NOMO-1 treated with dmso at 0.1 percent for 144 hours (cell line): ENCODE measurements around the gene AGMO.

Experiments used
- DNase-seq: peaks from one replicate; lab custom pipeline; 2025; ENCODE audit not compliant: unreplicated experiment; lab: John Stamatoyannopoulos, UW

The AGMO gene

DNA sequence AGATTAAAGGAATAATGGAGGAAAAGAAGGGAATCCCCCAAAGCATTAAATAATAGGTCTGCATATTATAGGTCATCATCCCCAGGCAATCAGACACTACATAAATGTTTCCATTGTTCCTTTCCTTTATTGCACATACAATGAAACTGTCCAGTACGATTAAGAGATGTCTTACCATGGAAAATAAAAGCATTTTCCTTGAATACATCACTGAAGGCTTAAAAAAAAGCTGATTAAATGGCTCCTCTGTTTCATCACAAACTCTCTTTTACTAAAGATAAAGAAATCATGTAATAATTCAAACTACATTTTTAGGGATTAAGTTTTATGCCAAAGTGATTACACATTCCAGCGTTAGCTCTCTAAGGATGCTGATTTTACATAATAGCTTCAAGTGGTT is 316.0 kb downstream of the AGMO start:
- DNase-seq = no peak

DNA sequence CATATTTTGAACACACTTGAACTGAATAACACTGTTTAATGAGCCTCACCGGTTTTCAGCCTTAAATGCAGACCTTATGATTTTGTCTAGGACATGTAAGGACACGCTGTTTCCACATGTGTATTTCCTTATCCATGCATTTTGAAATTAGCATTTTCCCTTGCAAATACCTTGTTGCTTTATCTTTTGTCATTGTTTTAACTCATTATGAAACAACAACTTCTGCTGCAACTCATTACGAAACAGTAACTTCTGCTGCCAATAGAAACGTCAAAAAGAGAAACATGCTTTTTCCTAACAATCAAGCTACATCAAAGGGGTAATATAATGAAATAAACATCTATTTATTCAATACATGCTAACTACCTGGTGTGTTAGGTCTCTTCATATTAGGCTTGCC is 322.0 kb downstream of the AGMO start:
- no peak for DNase-seq

DNA sequence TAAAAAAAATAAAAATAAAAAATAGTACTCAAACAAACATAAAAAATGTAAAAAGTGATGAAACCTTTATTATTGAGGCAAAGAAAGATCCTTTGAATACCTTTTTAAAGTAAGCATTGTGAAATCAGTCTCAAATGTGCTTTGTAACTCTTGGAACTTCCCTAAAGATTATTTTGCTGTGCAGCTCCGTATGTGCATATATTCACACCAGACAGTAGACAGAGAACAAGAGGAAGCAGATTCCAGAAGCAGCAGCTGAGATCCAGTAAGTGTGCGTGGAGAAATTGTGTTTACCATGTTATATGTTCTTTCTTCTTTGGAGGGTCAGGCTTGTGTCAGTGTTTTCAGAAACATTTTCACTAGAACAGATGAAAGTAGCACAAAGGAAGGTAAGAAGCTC is 324.9 kb downstream of the AGMO start:
- peak; percentile 45 for DNase-seq

DNA sequence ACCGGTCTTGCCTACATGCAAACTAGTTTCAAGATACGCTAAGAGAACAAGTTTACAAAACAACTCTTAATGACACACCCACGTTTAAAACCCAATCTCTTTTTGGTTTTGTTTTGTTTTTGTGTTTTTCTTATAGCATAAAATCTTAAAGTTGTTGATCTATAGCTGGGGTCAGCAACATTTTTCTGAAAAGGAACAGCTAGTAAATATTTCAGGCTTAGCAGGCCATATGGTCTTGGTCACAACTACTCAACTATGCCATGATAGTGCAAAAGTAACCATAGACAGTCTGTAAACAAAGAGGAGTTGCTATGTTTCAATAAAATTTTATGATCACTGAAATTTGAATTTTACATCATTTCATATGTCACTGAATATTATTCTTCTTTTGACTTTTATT is 327.4 kb downstream of the AGMO start:
- DNase-seq = no peak

DNA sequence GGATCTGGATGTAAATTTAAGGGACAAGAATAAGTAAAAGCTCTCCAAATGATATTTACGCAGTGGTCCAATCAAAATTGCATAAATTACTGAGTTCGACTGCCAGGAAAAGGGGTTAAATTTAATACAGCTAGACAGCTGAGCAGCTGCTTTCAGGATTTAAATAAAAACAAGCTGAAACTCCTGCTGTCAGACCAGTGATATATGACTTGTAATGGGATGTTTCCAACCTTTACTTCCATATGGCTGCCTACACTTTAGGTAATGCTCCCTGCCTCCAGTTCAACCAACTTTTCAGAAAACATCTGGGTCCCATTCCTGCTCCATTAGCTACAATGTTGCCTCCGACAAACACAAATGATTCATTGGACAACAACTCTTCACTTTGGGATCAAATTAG is 333.0 kb downstream of the AGMO start:
- no peak for DNase-seq

DNA sequence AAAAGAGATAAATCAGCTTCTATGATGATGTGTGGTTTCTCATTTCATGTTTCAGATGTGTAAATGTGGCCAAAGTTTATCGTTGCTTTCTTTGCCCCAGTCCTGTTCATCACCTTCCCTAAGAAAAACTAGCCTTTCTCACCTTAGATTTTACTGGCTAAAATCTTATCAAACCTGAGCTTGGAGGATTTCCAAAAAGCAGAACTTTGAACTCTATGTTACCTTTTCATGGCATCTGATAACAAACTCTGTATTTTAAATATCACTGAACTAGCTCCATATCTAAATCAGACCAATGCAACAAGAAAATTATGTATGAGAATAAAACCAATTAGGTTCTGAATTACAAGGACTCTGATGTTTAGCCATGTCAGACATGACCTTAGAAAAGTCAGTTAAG is 335.8 kb downstream of the AGMO start:
- no peak for DNase-seq

DNA sequence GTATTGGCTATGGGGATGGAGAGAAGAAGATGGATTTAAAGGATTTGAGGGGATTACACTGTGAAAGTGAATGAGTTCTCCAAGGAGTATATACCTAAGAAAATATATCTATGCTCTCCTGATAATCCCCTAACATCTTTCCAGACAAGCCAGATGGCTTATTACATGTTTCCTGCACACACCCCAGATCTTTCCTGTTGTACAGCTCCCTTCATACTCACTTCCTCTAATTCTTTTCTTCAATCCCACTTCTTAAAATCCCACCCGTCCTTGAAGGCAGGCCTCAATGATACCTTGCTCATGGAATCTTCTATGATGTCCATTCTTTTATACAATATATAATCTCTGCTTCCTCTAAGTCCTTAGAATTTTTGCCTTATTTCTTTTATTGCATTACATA is 342.1 kb downstream of the AGMO start:
- DNase-seq = no peak

DNA sequence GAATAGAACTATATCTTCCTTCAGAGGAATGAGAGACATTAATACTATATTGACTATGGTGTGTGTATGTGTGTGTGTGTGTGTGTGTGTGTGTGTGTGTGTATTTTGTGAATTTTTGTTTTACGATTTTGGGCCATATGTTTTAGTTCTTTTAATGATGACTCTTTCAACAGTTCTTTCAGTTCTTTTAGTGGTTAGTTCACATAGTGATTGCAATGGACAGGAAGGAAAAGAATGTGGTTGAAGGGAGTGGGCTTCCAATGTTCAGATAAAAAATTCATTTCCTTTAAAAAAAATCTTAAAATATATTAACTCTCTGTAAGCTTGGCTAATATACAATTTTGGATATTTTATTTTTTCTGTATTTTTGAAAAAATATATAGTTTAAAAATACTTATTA is 343.6 kb downstream of the AGMO start:
- DNase-seq = no peak

DNA sequence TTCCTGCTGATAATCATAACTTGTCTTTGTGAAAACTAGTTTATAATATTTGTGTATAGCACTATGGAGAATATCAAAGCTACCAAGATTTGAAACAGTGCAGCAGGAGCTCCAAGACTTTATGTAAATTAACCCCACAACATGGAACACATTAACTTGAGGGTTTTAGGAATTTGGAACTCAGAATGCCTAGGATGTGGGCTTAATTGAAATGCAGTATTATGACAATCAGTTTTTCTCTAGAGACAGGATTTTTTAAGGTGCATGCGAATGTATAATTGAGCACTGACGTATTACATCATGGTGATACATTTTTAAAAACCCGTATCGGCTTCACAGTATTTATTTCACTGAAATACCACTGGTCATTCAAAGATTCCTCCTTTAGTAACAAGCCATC is 346.2 kb downstream of the AGMO start:
- DNase-seq = no peak

DNA sequence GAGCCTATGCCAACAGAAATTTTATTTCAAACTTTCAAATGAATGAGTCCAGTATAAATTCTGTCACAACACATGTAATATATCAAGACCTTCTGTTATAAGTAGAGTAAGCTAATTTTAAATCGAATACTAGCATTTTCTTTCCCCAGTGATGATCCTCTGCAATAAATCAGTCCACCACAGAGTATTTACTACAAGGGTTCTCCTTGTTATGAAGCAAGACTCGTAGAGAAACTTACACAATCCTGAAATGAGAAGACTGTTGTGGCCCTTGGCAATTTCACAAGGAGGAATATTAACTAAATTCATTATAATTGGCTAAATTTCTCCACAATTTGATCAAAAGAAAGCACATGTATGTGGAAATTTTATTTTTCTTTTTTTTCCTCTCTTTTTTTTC is 346.8 kb downstream of the AGMO start:
- peak; percentile 39 for DNase-seq

DNA sequence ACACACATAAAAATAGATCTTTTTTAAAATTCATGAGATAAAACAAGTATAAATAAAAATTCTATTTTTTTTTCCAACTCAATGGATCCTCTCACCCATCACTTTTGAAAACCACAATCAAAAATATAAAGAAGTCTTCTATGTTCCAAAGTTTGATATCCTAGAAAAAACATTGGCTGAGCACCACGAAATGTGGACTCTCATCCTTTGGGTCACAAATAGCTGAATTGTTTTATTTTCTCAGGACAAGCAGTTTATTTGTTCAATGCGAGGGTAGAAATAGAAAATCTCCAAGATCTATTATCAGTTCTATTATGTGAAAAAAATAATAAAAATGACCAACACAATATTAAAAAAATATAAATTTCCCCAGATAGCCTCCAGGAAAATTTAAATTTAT is 348.7 kb downstream of the AGMO start:
- DNase-seq = no peak

DNA sequence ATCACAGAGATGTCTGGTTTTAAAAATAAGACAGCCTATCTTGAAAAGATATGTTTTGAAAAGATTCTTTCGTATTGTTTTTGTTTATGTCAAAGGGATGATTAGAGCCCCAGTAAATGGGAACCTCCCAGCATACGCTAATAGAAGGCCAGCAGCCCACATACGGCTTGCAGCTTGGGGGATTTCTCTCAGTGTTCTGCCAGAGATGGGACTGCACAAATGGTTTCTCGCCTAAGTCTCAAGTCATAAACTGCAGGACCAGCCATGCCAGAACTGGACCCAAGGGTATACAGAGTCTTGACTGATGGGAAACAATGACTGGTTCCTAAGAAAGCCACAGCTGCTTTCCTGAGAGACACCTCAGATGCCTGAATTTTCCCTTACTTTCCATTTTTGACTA is 352.4 kb downstream of the AGMO start:
- DNase-seq = no peak

DNA sequence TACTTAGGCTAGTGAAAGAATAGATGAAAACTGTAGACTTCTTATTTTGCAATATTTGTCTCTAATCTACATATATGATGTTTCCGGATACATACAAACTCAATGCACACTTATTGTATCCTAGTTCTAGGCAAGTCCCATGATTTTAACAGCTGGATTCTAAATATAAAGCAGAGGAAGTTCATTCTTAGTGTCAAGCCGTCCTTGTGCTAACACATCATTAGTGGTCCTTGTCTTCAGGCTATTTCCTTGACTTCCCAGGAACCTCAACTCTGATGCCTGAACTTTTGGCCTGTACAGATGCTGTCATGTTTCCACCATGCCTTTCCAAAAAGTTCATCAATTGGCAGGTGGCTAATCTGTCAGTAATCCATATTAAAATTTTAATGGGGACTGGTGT is 357.4 kb downstream of the AGMO start:
- DNase-seq = no peak

DNA sequence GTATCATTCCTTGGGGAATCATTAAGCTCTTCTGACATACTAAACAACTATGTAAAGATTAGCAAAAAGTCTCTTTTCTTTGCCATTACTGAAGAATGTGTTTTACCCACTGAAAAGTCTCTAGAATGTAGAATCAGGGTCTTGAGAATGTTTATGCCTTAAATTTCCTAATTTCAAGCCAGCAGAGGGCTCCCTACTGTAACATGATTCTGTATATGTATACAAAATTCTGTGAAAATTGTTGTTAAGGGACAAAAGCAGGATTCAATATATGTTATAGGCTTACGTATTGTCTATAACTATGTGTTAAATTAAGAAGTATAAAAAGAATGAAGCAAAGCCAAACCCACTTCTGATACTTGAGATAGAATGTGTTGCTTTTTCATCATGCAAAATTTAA is 362.3 kb downstream of the AGMO start:
- DNase-seq = no peak

DNA sequence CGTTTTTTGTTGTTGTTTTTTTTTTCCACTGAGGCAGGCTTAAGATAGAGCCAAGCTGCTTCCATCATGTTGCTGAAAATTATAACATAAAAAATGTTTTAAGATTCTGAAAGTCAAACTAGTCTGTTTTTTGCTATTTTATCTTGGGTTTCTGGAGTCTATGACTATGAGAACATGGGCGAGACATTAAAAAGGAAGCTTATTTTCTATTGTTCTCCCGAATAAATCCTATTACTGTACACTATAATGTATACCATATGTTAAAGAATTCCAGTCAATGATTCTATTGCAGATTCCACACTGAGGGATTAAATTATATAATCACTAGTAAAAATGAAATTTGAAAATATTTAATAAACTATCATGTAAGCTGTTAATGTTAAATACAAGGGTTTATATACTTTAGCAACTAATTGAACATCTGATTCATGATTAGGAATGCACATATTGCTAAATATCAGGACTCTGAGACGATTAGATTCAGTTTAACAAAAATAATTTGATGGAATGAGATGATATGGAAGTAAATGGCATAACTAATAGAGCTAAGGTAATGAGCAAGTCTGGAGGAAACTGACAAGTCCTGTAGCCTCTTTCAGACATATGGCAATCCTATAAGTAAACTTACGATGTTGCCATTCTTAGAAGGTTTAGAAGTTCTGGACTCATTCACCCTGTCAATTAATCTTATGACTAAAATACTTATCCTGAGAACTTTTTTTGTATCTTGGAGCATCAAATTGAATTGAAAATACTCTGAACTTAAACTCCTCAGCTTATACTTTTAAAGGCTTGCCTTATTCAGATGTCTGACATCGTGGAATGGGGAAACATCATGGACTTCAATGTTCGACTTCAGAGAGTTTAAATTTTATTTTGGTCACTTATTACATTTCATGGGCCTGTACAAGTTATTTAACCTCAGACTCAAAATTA is 364.5 kb downstream of the AGMO start:
- no peak for DNase-seq

DNA sequence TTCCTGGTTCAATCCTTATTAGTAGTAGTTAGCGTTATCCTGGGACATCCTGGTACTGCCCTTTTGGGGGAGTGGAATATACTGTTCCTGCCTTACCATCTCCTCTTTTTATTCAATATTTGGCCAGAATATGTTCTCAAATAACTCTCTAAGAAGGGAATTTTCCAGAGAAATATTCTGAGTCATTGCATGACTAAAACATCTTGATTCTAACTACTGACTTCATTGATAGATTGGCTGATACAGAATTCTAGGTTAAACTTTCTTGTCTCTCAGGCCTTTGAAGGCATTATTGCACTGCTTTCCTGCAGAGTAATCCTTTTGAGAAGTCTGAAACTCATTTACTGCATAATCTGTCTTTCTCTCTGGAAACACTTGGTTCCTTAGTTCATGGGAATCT is 383.8 kb downstream of the AGMO start:
- no peak for DNase-seq

DNA sequence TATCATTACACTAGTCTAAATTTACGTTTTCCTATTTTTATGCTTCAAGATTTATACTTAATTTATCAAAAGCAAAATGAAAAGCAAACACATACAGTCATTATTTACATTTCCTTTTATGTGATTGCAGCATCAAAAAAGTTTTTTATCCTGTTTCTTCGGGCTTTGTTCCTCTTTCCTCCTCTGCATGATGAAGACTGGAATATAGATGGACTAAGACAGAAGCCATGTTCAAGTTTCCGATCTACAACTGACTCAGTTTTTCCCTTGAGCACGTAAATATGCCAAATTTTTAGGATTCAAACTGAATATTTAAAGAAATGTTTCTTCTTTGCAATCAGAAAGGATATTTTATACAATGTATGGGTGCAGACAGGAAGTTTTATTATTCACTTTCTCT is 385.7 kb downstream of the AGMO start:
- no peak for DNase-seq

DNA sequence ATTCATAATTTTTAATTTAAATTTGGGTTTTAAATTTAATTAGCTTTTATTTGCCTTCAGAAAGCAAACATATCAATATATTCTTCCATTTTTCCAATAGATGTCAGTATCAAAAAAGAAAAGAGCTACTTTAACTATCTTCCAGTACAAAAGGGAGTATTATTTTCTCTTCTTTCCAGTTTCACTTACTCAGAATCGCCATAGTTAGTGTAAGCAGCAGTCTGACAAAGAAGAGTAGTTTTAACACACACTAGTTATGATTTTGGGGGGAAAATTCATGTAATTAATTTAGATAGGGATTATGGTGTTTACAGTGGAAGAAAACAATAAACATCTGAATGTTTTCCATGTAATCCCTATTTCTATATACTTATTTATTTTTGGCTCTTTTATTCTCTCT is 386.7 kb downstream of the AGMO start:
- DNase-seq = no peak

DNA sequence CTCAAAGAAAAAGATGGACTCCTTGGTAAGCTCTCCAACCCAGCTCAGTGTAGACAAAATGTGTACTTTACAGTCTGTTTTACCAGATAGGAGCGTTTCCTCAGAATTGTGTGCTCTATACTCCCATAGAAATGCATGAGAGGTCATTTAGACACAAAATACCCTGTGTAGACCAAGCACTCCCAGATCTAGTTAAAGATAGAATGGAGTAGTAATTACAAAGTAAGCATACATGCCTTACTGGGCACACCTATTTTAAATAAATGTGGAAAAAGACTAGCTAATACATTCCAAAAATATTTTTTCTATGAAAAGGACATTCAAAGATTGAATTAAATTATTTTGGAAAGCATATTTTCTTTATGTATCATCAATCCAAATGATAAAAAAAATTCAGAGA is 387.3 kb downstream of the AGMO start:
- DNase-seq = no peak

DNA sequence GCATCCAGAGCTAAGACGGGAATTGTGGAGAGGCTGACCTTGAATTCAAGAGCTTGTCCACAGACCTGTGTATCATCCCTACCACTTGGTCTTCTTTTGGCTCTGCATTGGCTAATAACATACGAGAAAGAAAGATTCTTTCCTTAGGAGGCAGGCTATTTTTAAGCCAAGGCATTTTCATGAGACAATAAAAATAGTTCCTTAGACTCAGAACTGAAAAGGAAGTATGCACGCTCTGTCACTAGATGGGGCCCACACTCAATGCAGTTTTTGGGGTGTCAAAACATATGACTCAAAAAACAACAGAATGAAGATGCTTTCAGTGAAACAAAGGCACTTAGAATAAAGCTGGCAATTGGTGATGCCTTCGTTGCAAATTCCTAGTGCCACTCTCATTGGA is 393.3 kb downstream of the AGMO start:
- DNase-seq = no peak

DNA sequence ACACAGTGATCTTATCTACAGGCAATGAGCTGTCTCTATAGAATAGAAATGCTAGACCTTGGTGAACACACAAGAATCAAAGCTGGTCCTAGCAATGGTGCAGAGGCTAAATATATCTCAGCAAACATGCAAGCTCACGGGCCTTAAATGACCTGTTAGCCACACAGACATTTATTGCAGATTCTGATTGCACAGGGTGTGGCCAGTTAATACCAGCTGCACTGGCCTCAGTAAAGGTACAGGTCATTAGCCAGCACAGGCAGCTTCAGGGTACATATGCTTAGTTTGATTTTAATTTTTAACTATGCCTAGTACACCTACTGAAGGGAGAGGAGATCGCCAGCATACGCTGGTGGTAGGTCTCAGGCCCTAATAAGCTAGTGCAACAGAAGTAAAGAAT is 393.9 kb downstream of the AGMO start:
- DNase-seq = no peak

DNA sequence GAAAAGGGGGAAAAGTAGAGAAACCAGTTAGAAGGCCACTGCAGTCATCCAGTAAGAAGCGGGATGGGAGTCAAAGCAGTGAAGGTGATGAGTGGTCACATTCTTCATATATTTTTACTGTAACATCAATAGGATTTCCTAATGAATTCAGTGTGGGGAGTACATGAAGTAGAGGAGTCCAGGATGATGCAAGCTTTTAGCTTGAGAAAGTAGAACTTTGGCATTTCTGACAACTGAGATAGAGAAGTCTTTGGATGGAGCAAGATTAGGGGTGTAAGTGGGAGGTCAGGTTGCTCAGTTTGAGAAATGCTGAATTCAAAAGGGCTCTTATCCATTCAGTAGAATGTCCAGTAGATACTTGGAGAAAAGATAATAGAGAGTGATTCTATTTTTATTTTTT is 395.2 kb downstream of the AGMO start:
- no peak for DNase-seq

DNA sequence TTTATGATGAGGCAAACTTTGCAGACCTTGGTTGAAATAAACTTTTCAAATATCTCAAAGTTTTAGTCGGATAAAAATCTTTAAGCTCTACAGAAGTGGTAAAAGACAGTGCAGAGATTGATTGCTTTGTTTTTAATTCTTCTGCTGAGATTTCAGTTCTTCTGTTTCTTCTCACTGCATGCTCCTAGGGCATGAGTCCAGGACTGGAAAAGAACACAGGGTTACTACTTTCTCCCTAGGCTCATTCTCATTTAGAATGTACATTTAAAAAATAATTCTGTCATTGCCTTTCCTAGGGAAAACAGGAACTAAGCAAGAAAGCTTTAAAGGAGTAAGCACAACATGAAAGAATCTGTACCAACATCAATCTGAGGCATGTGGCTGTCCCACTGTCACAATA is 402.6 kb downstream of the AGMO start:
- DNase-seq = no peak
